Thyroid gland (tissue), 4 donors: ENCODE measurements around the gene WFIKKN2.

ENCODE experiments used
- CTCF ChIP-seq, 6 experiments: fragments of 200-600 bp in 3 of 6; fragments of 450-650 bp in 3 of 6; sonication (generic) in 3 of 6; IDR thresholded peaks; one replicate each; pipeline ENCODE4 v1.5.1; 2016 to 2019; ENCODE audit warnings: antibody characterized with exemption in 6 of 6, mild to moderate bottlenecking in 2 of 6, inconsistent platforms in 1 of 6, moderate library complexity in 1 of 6
- POLR2A ChIP-seq, 2 donors: fragments of 450-650 bp; IDR thresholded peaks; one replicate each; pipeline ENCODE4 v1.6.1; 2017; ENCODE audit warnings: antibody characterized with exemption in 2 of 2, mild to moderate bottlenecking in 2 of 2, moderate library complexity in 1 of 2

DNA sequence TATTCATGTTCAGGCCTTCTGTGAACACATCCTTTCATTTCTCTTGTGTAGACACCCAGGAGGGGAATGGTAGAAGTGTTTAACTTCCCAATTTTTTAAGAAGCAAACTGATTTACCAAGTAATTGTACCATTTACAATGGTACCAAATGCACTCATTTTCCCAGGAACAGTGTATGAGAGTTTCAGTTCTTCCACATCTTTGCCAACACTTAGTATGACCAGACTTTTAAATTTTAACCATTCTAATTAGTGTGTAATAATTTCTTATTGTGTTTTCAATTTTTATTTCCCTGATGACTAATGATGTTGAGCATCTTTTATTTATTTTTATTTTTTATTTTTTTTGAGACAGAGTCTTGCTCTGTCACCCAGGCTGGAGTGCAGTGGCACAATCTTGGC is 10.2 kb upstream of the WFIKKN2 start:
- TF ChIP-seq CTCF (IDR thresholded peaks at IDR 0.05), result no peak
- no peak for TF ChIP-seq POLR2A (IDR thresholded peaks at IDR 0.05)
